ENCODE results near the gene SF1. TPM values are rescaled to one million over a fixed set of nuclear protein-coding genes. Genes with fewer than 3 reads are reported as not detected.

Gene SF1, protein sequence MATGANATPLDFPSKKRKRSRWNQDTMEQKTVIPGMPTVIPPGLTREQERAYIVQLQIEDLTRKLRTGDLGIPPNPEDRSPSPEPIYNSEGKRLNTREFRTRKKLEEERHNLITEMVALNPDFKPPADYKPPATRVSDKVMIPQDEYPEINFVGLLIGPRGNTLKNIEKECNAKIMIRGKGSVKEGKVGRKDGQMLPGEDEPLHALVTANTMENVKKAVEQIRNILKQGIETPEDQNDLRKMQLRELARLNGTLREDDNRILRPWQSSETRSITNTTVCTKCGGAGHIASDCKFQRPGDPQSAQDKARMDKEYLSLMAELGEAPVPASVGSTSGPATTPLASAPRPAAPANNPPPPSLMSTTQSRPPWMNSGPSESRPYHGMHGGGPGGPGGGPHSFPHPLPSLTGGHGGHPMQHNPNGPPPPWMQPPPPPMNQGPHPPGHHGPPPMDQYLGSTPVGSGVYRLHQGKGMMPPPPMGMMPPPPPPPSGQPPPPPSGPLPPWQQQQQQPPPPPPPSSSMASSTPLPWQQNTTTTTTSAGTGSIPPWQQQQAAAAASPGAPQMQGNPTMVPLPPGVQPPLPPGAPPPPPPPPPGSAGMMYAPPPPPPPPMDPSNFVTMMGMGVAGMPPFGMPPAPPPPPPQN
- total RNA-seq (100 to 1,000 TPM; 196 to 213 TPM), polyA plus RNA-seq (10 to 100 TPM; 76.2 to 97.8 TPM)
- long read RNA-seq, donor 1, transcript SF1-212 (2 exons, 983 nt) = major isoform, 29 of 147 reads
- long read RNA-seq, donor 1, transcript SF1-214 (3 exons, 802 nt) = minor isoform, 8 of 147 reads
- long read RNA-seq, donor 1, transcript SF1-204 (13 exons, 3,470 nt) = minor isoform, 6 of 147 reads
- long read RNA-seq, donor 1, partial matches to known transcripts = 95 of 147 reads
- long read RNA-seq, donor 1, other reads (novel, unspliced or antisense) = 0 of 147 reads
- long read RNA-seq, donor 2, transcript SF1-212 (2 exons, 983 nt) = major isoform, 8 of 39 reads
- long read RNA-seq, donor 2, partial matches to known transcripts = 25 of 39 reads
- long read RNA-seq, donor 2, other reads (novel, unspliced or antisense) = 0 of 39 reads
- long read RNA-seq, donor 3, transcript SF1-212 (2 exons, 983 nt) = major isoform, 12 of 103 reads
- long read RNA-seq, donor 3, partial matches to known transcripts = 80 of 103 reads
- long read RNA-seq, donor 3, other reads (novel, unspliced or antisense) = 0 of 103 reads
- long read RNA-seq, donor 4, transcript SF1-218 (4 exons, 584 nt) = minor isoform, 7 of 72 reads
- long read RNA-seq, donor 4, transcript SF1-214 (3 exons, 802 nt) = minor isoform, 5 of 72 reads
- long read RNA-seq, donor 4, transcript SF1-212 (2 exons, 983 nt) = major isoform, 12 of 72 reads
- long read RNA-seq, donor 4, partial matches to known transcripts = 38 of 72 reads
- long read RNA-seq, donor 4, other reads (novel, unspliced or antisense) = 0 of 72 reads
- long read RNA-seq, donor 5, transcript SF1-214 (3 exons, 802 nt) = minor isoform, 5 of 224 reads
- long read RNA-seq, donor 5, transcript SF1-212 (2 exons, 983 nt) = major isoform, 31 of 224 reads
- long read RNA-seq, donor 5, partial matches to known transcripts = 166 of 224 reads
- long read RNA-seq, donor 5, other reads (novel, unspliced or antisense) = 0 of 224 reads

DNA sequence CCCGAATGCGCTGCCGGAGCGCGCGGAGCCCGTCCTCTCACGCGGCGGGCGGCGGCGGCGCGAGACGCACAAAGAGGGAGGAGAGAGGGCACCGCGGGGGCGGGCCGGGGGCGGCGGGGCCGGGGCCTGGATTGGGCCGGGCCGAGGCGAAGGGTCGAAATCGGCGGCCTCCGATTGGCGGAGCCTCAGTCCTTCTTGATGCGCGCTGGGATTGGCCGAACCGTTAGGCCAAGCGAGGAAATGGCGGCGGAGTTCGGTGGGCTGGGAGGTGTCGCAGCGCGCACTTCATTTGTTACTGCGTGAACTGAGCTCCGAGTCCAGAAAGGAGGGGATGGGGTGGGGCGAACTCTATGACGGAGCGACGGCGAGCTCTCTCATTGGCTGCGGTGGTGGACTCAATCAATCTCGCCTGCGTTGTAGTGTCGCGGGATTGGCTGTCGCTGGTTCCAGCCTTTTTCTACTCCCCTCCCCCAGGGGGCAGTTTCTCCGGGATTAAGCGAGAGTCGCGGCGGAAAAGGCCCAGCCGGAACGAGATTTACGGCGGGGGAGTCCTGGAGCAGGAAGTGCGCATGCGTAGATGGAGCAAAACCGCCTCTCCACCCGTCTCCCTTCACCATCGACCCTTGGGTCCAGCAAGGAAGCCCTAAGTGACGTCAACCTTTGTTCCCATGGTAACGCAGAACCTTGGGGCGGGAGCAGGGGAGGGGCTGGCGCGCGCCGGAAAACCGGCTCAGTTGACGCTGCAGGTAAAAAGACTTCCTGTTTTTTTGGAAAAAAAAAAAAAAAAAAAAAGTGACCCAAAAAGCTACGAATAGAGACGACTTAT lies at the start of gene SF1:
Gene SF1 (minus strand): TSS at position 70 of the 826 bp plus-strand sequence. CDS start 150 bp downstream, outside the sequence.
- H3K27ac ChIP-seq (ENCODE audit: low read depth in 1 of 2, low read length in 1 of 2) = peak within 1 kb of the TSS; percentile 100
- peaks cover 2 to 20% (median 11%) of the 10 kb centered on the region in 5 donors for H3K4me1 ChIP-seq (ENCODE audit: control insufficient read depth in 5 of 5, insufficient read depth in 5 of 5, low read length in 5 of 5)
- peak within 1 kb of the TSS; percentile 42 to 96 for H3K9ac ChIP-seq (ENCODE audit: insufficient read depth in 1 of 2, low read length in 2 of 2)
- no peaks in the 10 kb centered on the region for H3K9me3 ChIP-seq (ENCODE audit: control insufficient read depth in 4 of 4, insufficient read depth in 3 of 4, low read length in 3 of 4)
- no peaks in the 10 kb centered on the region for H3K27me3 ChIP-seq (ENCODE audit: control insufficient read depth in 3 of 3, insufficient read depth in 3 of 3, low read length in 2 of 3)
- ATAC-seq (ENCODE audit: insufficient read depth, low FRiP score) (peak; percentile 91), DNase-seq (peak; percentile 100)
- TF ChIP-seq, protein P1, sequence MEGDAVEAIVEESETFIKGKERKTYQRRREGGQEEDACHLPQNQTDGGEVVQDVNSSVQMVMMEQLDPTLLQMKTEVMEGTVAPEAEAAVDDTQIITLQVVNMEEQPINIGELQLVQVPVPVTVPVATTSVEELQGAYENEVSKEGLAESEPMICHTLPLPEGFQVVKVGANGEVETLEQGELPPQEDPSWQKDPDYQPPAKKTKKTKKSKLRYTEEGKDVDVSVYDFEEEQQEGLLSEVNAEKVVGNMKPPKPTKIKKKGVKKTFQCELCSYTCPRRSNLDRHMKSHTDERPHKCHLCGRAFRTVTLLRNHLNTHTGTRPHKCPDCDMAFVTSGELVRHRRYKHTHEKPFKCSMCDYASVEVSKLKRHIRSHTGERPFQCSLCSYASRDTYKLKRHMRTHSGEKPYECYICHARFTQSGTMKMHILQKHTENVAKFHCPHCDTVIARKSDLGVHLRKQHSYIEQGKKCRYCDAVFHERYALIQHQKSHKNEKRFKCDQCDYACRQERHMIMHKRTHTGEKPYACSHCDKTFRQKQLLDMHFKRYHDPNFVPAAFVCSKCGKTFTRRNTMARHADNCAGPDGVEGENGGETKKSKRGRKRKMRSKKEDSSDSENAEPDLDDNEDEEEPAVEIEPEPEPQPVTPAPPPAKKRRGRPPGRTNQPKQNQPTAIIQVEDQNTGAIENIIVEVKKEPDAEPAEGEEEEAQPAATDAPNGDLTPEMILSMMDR (IDR thresholded peaks at IDR 0.05; ENCODE audit: control extremely low read depth, extremely low read depth) = no peak
- peak within 1 kb of the TSS; percentile 98 for H3K4me3 ChIP-seq
- 0 to 1% methylated on average over 76 to 80 of the region's 80 CpGs for WGBS, 2 donors
- peaks cover 14 to 30% (median 24%) of the 10 kb centered on the region in 4 donors for H3K36me3 ChIP-seq (ENCODE audit: control insufficient read depth in 4 of 4, insufficient read depth in 4 of 4, low read length in 4 of 4)

GRCh38 chr11:64827451-64827839 lies 49.1 kb upstream of the SF1 start:
- no peak for DNase-seq

More at GRCh38 chr11:64827451-64827839, 49.1 kb upstream of the SF1 start:
- WGBS, 2 donors = 95 to 97% methylated on average over 22 of the region's 22 CpGs
- Histone ChIP-seq H3K27ac (ENCODE audit: low read depth in 1 of 2, low read length in 1 of 2) (no peak overlapping the region), H3K36me3 (ENCODE audit: control insufficient read depth in 4 of 4, insufficient read depth in 4 of 4, low read length in 4 of 4) (peaks cover 0 to 15% (median 1%) of the 10 kb centered on the region in 4 donors), H3K4me3 (no peak overlapping the region), H3K9me3 (ENCODE audit: control insufficient read depth in 4 of 4, insufficient read depth in 3 of 4, low read length in 3 of 4) (no peaks in the 10 kb centered on the region), H3K9ac (ENCODE audit: insufficient read depth in 1 of 2, low read length in 2 of 2) (no peak overlapping the region), H3K27me3 (ENCODE audit: control insufficient read depth in 3 of 3, insufficient read depth in 3 of 3, low read length in 2 of 3) (no peaks in the 10 kb centered on the region), H3K4me1 (ENCODE audit: control insufficient read depth in 5 of 5, insufficient read depth in 5 of 5, low read length in 5 of 5) (no peaks in the 10 kb centered on the region)
- TF ChIP-seq, protein P1 (IDR thresholded peaks at IDR 0.05; ENCODE audit: control extremely low read depth, extremely low read depth) = no peak
- no peak for ATAC-seq (ENCODE audit: insufficient read depth, low FRiP score)
